Adrenal gland (tissue), 12 donors: ENCODE measurements around the gene PPAN. TPM values are rescaled to one million over a fixed set of nuclear protein-coding genes. Genes with fewer than 3 reads are reported as not detected.
A peak's percentile ranks its signal among the peaks of the same experiment; 100 is the strongest.

Source experiments
- DNase-seq, 7 donors: peaks; one replicate each; pipeline ENCODE4 v3.0.0-alpha.2; 2019 to 2020
- H3K27ac ChIP-seq, 5 donors: fragments of 200-600 bp; sonication (generic) in 4 of 5; 1 replicate in 3 of 5; 2 replicates in 2 of 5; pipeline versions ENCODE4 v1.5.1 to v1.8.0; 2016 to 2020; ENCODE audit warnings: mild to moderate bottlenecking in 1 of 5
- H3K27me3 ChIP-seq: fragments of 200-600 bp; 2 replicates; pipeline ENCODE4 v1.8.0; 2021
- H3K36me3 ChIP-seq, 2 donors: fragments of 200-600 bp; replicated peaks in 1 of 2; 1 replicate in 1 of 2; 2 replicates in 1 of 2; pipeline versions ENCODE4 v1.5.1 to v1.8.0; 2018 to 2022
- H3K4me1 ChIP-seq, 2 donors: fragments of 200-600 bp; replicated peaks in 1 of 2; 1 replicate in 1 of 2; 2 replicates in 1 of 2; pipeline versions ENCODE4 v1.5.1 to v1.8.0; 2018 to 2021
- H3K4me3 ChIP-seq, 4 donors: fragments of 200-600 bp; sonication (generic) in 3 of 4; one replicate each; pipeline ENCODE4 v1.5.1; 2016 to 2018
- H3K9me3 ChIP-seq, 3 donors: fragments of 200-600 bp; sonication (generic) in 1 of 3; replicated peaks in 1 of 3; 1 replicate in 2 of 3; 2 replicates in 1 of 3; pipeline versions ENCODE4 v1.5.1 to v1.8.0; 2016 to 2021
- POLR2A ChIP-seq, 2 donors: fragments of 450-650 bp; IDR thresholded peaks; one replicate each; pipeline ENCODE4 v1.6.1; 2017; ENCODE audit warnings: antibody characterized with exemption in 2 of 2, mild to moderate bottlenecking in 2 of 2, moderate library complexity in 1 of 2
- WGBS, 4 donors: extraction: QIAGEN DNeasy Blood & Tissue Kit in 2 of 4; methylation state at CpG; one replicate each; pipeline versions ENCODE4 v1.1.5 to v1.1.7; 2013 to 2017; 5-methylcytosine and 5-hydroxymethylcytosine counted together
- intact Hi-C, 2 donors: fragments of 100-400 bp; cut with DNase I; formaldehyde crosslinking; loops; one replicate each; pipeline versions ENCODE4 v1.14.1 to v1.15.0; 2022 to 2023
- polyA plus RNA-seq, 3 donors: library from polyadenylated mRNA; stranded (reverse); fragments of 200-250 nt in 2 of 3; fragments of 350-450 nt in 1 of 3; fragmentation: Illumina TruSeq in 1 of 3; extraction: RNeasy Lipid Tissue Mini Kit (QIAGEN cat#74804) in 1 of 3; gene quantifications; one replicate each; pipeline ENCODE4 v1.2.3, GENCODE V29; 2013 to 2014
- total RNA-seq, 9 donors: library from RNA; depleted of rRNA in 4 of 9; stranded (reverse); fragments of >200 nt in 4 of 9; fragments of 120-200 nt in 1 of 9; fragmentation: NEBNext Ultra II Directional in 1 of 9; extraction: Animal tissue kit (Norgen Biotek cat#: 25700) in 1 of 9; gene quantifications; one replicate each; pipeline versions ENCODE4 v1.1.0 to v1.2.4, GENCODE V29; 2013 to 2023
- TF ChIP-seq, protein P1 (sequence below), 6 experiments: fragments of 450-650 bp in 4 of 6; fragments of 200-600 bp in 2 of 6; sonication (generic) in 1 of 6; IDR thresholded peaks; 1 replicate in 5 of 6; 2 replicates in 1 of 6; pipeline versions ENCODE4 v1.5.1 to v1.8.0; 2016 to 2021; ENCODE audit warnings: antibody characterized with exemption in 6 of 6, mild to moderate bottlenecking in 2 of 6, moderate library complexity in 1 of 6
- donor health status: healthy with polysubstance abuse.
- donor health status: Bipolar disorder and iron deficiency.
- donor health status: DM: yes; HTN: yes; CAD: no.
- donor health status: DM: no; HTN: no; CAD: no.
- donor health status: DM: no; HTN: no; CAD: no.
- donor health status: DM: yes; HTN: yes; CAD: no.

Gene PPAN
- total and polyA plus RNA-seq, 12 donors = 18.2 to 98.7 (median 28.8) TPM

GRCh38 chr19:10088949-10089554 is 17.1 kb upstream of the PPAN start:
- Histone ChIP-seq H3K27me3 (no peaks in the 10 kb centered on the region), H3K4me1 (peaks cover 4 to 5% of the 10 kb centered on the region in 2 donors), H3K9me3 (no peaks in the 10 kb centered on the region), H3K36me3 (peaks cover 0 to 35% of the 10 kb centered on the region in 2 donors), H3K27ac (no peak overlapping the region), H3K4me3 (no peak overlapping the region)
- intact Hi-C loops = no loop called here
- 80 to 91% (median 87%) methylated on average over 4 to 6 of the region's 6 CpGs for WGBS, 4 donors
- no peak for DNase-seq
- TF ChIP-seq, protein P1, sequence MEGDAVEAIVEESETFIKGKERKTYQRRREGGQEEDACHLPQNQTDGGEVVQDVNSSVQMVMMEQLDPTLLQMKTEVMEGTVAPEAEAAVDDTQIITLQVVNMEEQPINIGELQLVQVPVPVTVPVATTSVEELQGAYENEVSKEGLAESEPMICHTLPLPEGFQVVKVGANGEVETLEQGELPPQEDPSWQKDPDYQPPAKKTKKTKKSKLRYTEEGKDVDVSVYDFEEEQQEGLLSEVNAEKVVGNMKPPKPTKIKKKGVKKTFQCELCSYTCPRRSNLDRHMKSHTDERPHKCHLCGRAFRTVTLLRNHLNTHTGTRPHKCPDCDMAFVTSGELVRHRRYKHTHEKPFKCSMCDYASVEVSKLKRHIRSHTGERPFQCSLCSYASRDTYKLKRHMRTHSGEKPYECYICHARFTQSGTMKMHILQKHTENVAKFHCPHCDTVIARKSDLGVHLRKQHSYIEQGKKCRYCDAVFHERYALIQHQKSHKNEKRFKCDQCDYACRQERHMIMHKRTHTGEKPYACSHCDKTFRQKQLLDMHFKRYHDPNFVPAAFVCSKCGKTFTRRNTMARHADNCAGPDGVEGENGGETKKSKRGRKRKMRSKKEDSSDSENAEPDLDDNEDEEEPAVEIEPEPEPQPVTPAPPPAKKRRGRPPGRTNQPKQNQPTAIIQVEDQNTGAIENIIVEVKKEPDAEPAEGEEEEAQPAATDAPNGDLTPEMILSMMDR (IDR thresholded peaks at IDR 0.05) = no peak
- no peak for TF ChIP-seq POLR2A (IDR thresholded peaks at IDR 0.05)

DNA sequence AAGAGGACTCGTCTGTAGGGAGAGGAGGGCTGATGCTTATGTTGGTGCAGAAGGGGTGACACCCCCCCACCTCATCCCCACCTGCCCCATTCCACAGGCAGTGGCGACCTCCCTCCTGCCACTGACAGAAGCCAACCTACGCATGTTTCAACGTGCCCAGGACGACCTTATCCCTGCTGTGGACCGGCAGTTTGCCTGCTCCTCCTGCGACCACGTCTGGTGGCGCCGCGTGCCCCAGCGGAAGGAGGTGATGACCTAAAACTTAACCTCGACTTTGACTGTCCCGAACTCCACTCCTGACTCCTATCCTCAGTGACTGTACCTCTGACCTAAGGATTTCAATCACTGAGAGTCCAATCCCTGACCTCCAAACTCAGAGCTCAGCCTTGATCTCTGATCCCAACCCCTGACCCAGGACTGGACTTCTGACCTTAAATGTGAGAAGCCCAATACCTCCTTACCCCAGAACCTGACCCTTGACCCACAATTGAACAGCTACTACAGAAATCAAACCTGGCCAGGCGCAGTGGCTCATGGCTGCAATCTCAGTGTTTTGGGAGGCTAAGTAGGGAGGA is 16.3 kb upstream of the PPAN start:
- peaks cover 0 to 35% of the 10 kb centered on the region in 2 donors for H3K36me3 ChIP-seq
- H3K27me3 ChIP-seq = no peaks in the 10 kb centered on the region
- H3K9me3 ChIP-seq = no peaks in the 10 kb centered on the region
- no peak for TF ChIP-seq POLR2A (IDR thresholded peaks at IDR 0.05)
- TF ChIP-seq, protein P1 (IDR thresholded peaks at IDR 0.05) = no peak
- no peak overlapping the region for H3K4me3 ChIP-seq
- intact Hi-C loops = no loop called here
- H3K4me1 ChIP-seq = peaks cover 4 to 5% of the 10 kb centered on the region in 2 donors
- 85 to 92% (median 86%) methylated on average over 14 to 15 of the region's 15 CpGs for WGBS, 4 donors
- no peak overlapping the region for H3K27ac ChIP-seq
- no peak for DNase-seq

- intact Hi-C loops = no loop called here
- no peaks in the 10 kb centered on the region for H3K9me3 ChIP-seq
- DNase-seq = peak in 1 of 7 donors; percentile 5
- H3K36me3 ChIP-seq = peaks cover 0 to 35% of the 10 kb centered on the region in 2 donors
- H3K27me3 ChIP-seq = no peaks in the 10 kb centered on the region
- peaks cover 9 to 14% of the 10 kb centered on the region in 2 donors for H3K4me1 ChIP-seq
- TF ChIP-seq, protein P1 (IDR thresholded peaks at IDR 0.05) = no peak
- TF ChIP-seq POLR2A (IDR thresholded peaks at IDR 0.05) = no peak
- 92 to 98% (median 95%) methylated on average over 5 to 17 of the region's 17 CpGs for WGBS, 4 donors
- no peak overlapping the region for H3K27ac ChIP-seq
- H3K4me3 ChIP-seq = no peak overlapping the region
These were observed 14.8 kb upstream of the PPAN start for GRCh38 chr19:10091370-10091687.

- no peaks in the 10 kb centered on the region for H3K27me3 ChIP-seq
- TF ChIP-seq, protein P1 (IDR thresholded peaks at IDR 0.05) = no peak
- no peak for TF ChIP-seq POLR2A (IDR thresholded peaks at IDR 0.05)
- intact Hi-C loops = no loop called here
- H3K9me3 ChIP-seq = no peaks in the 10 kb centered on the region
- H3K36me3 ChIP-seq = peaks cover 0 to 35% of the 10 kb centered on the region in 2 donors
- H3K4me3 ChIP-seq = no peak overlapping the region
- peak in 3 of 7 donors; percentile 11 to 35 (median 23) for DNase-seq
- WGBS, 4 donors = 71 to 86% (median 79%) methylated on average over 10 to 13 of the region's 13 CpGs
- no peak overlapping the region for H3K27ac ChIP-seq
- H3K4me1 ChIP-seq = peaks cover 8 to 15% of the 10 kb centered on the region in 2 donors
These were observed 14.1 kb upstream of the PPAN start for GRCh38 chr19:10091895-10092641.
